Fibroblast of lung (primary cell): ENCODE results near the gene ALDH8A1.

Experiments used
- EZH2 ChIP-seq: IDR thresholded peaks from 2 replicates; pipeline ENCODE4 v1.5.1; 2012; ENCODE audit warnings: low read length, control low read depth, mild to moderate bottlenecking; ENCODE audit errors: missing control alignments
- TF ChIP-seq, protein P1 (sequence below), 2 donors: IDR thresholded peaks in 1 of 2; conservative IDR thresholded peaks in 1 of 2; 1 replicate in 1 of 2; 2 replicates in 1 of 2; pipeline ENCODE4 v1.5.1; 2011 to 2012; ENCODE audit warnings: low read length in 2 of 2, control low read depth in 1 of 2, inconsistent platforms in 1 of 2, low read depth in 1 of 2, mild to moderate bottlenecking in 1 of 2

DNA sequence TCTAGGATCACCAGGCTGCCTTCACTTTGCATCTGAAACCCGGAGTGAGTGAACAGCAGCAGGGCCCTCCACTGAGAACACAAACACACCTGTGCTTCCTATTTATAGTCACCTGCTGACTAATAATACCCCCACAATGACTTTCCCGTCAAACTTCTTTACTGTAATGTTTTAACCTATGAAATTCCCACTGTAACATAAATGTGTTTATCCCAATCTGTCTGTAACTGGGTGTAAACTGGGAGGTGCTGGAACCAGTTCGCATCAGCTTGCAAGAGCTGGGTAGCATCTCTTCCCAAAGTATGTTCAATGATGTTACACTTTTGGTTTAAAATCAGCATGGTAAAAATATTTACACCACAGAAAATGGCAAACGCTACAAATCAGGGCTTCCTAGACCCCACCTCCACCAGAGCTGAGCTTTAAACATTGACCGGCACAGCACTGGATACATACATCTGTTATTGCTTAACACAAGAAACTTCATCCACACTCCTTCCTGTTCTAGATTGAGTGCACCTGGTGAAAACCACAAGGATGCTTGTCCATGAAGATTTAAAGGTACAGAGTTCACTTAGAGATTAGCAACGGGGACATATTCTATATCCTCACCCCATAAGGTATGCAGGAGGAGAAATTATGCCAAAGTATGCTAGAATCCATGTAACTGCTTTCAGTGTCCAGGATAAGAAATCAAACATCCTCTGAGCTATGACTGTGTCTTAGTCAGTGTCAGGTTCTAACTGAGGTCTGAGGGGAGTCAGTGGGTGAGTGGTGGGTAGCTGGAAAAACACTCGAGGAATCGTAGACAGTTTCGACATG is 79.0 kb downstream of the ALDH8A1 start:
- TF ChIP-seq, protein P1, sequence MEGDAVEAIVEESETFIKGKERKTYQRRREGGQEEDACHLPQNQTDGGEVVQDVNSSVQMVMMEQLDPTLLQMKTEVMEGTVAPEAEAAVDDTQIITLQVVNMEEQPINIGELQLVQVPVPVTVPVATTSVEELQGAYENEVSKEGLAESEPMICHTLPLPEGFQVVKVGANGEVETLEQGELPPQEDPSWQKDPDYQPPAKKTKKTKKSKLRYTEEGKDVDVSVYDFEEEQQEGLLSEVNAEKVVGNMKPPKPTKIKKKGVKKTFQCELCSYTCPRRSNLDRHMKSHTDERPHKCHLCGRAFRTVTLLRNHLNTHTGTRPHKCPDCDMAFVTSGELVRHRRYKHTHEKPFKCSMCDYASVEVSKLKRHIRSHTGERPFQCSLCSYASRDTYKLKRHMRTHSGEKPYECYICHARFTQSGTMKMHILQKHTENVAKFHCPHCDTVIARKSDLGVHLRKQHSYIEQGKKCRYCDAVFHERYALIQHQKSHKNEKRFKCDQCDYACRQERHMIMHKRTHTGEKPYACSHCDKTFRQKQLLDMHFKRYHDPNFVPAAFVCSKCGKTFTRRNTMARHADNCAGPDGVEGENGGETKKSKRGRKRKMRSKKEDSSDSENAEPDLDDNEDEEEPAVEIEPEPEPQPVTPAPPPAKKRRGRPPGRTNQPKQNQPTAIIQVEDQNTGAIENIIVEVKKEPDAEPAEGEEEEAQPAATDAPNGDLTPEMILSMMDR (conservative IDR thresholded peaks at IDR 0.05 in 1 of 2, IDR thresholded peaks at IDR 0.05 in 1 of 2; ENCODE audit: low read depth in 1 of 2, low read length in 2 of 2) = no peak
- no peak for TF ChIP-seq EZH2
